Measurements from ENCODE around the gene LTBP1.

GRCh38 chr2:33432871-33433270 lies 486.1 kb downstream of the LTBP1 start:
- TF ChIP-seq GABPA (IDR thresholded peaks at IDR 0.05; ENCODE audit: low read depth, low read length) (no peak), GABPA (CRISPR knock-in tag; IDR thresholded peaks at IDR 0.05; ENCODE audit: low read depth) (no peak), ZC3H4 (CRISPR knock-in tag; IDR thresholded peaks at IDR 0.05; ENCODE audit: borderline replicate concordance) (no peak), SNRNP70 (IDR thresholded peaks at IDR 0.05; ENCODE audit: low read depth, low read length) (no peak), POLR2AphosphoS5 (IDR thresholded peaks at IDR 0.05; ENCODE audit: low read depth, low read length) (no peak), ZNF296 (CRISPR knock-in tag; conservative IDR thresholded peaks at IDR 0.05) (no peak), EZH2 (conservative IDR thresholded peaks at IDR 0.05; ENCODE audit: low read depth, low read length) (no peak), TEAD3 (CRISPR knock-in tag; optimal IDR thresholded peaks at IDR 0.05; ENCODE audit: borderline replicate concordance) (no peak), FOXK2 (IDR thresholded peaks at IDR 0.05) (no peak), PRDM10 (CRISPR knock-in tag; IDR thresholded peaks at IDR 0.05; ENCODE audit: low read depth) (no peak), CTCF (CRISPR knock-in tag; IDR thresholded peaks at IDR 0.05) (no peak), ETS1 (CRISPR knock-in tag; IDR thresholded peaks at IDR 0.05) (no peak)

Measured in HepG2 (cell line).